Loucy (cell line): Measurements from ENCODE around the gene STRIP2.

Source experiments
- EZH2phosphoT487 ChIP-seq: fragments of 200-600 bp; IDR thresholded peaks from 2 replicates; pipeline ENCODE4 v1.6.1; 2018; ENCODE audit warnings: antibody characterized with exemption, mild to moderate bottlenecking, moderate library complexity, borderline replicate concordance
- TF ChIP-seq, protein P1 (sequence below): fragments of 200-600 bp; sonication (generic); conservative IDR thresholded peaks from 2 replicates; pipeline ENCODE4 v1.5.1; 2014; ENCODE audit warnings: mild to moderate bottlenecking, antibody characterized with exemption, low read length

DNA sequence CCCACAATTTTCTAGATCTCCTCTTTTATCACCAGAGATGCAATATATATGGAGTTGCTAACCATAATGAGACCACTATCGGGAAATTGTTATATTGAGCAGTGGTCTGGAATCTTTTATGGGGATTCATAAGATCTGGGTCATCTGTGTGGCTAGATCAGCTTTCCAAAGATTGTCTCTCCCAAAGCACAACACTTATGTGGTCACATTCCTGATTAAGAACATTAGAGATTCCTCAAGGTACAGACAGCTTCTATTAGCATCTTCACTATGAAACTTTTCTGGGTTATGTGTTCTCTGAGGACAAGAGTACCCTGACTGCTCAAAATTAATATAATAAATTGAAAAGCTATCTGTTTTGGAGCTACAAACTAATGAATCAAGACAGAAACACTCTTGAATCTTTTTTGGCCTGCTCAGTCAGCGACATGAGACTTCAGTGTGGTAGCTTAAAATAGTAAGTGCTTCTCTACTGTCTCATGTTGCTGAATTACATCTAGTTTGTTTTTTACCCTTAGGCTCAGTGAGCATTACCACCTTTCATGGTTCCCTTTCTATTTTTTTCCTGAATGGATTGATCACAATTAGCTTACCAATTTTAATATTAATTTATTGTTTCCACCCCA is 42.6 kb upstream of the STRIP2 start:
- TF ChIP-seq, protein P1, sequence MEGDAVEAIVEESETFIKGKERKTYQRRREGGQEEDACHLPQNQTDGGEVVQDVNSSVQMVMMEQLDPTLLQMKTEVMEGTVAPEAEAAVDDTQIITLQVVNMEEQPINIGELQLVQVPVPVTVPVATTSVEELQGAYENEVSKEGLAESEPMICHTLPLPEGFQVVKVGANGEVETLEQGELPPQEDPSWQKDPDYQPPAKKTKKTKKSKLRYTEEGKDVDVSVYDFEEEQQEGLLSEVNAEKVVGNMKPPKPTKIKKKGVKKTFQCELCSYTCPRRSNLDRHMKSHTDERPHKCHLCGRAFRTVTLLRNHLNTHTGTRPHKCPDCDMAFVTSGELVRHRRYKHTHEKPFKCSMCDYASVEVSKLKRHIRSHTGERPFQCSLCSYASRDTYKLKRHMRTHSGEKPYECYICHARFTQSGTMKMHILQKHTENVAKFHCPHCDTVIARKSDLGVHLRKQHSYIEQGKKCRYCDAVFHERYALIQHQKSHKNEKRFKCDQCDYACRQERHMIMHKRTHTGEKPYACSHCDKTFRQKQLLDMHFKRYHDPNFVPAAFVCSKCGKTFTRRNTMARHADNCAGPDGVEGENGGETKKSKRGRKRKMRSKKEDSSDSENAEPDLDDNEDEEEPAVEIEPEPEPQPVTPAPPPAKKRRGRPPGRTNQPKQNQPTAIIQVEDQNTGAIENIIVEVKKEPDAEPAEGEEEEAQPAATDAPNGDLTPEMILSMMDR = no peak
- no peak for TF ChIP-seq EZH2phosphoT487
